GM18951 (cell line): ENCODE results near the gene NPAS3.

Experiments
- POLR2A ChIP-seq: IDR thresholded peaks from 4 replicates; pipeline ENCODE4 v1.6.1; 2011; ENCODE audit warnings: mild to moderate bottlenecking; ENCODE audit not compliant: insufficient read length, insufficient read depth; ENCODE audit errors: extremely low read depth
- in situ Hi-C: fragments of 300-500 bp; cut with MboI; formaldehyde crosslinking; loops from one replicate; pipeline ENCODE4 v1.12.0; 2022; ENCODE audit warnings: low sequenced_read_pairs, mixed read lengths, inconsistent platforms; ENCODE audit not compliant: unreplicated experiment

The NPAS3 gene

GRCh38 chr14:33835261-33835655, 896.6 kb downstream of the NPAS3 start:
- TF ChIP-seq POLR2A: no peak
- in situ Hi-C loops: loop anchor here (5.0 kb wide), 1 partner anchor 262 kb away; no protein-coding TSS in a partner anchor

GRCh38 chr14:33835677-33836076, 897.0 kb downstream of the NPAS3 start:
- in situ Hi-C loops: loop anchor here (5.0 kb wide), 1 partner anchor 262 kb away; no protein-coding TSS in a partner anchor
- no peak for TF ChIP-seq POLR2A

GRCh38 chr14:33836203-33836899, 897.7 kb downstream of the NPAS3 start:
- in situ Hi-C loops: loop anchor here (5.0 kb wide), 1 partner anchor 261 kb away; no protein-coding TSS in a partner anchor
- no peak for TF ChIP-seq POLR2A

GRCh38 chr14:33836900-33837577, 898.4 kb downstream of the NPAS3 start:
- TF ChIP-seq POLR2A: no peak
- in situ Hi-C loops: loop anchor here (5.0 kb wide), 1 partner anchor 260 kb away; no protein-coding TSS in a partner anchor

- no peak for TF ChIP-seq POLR2A
- in situ Hi-C loops: loop anchor here (5.0 kb wide), 1 partner anchor 259 kb away; no protein-coding TSS in a partner anchor
Observed at GRCh38 chr14:33837943-33838683, 899.4 kb downstream of the NPAS3 start.

GRCh38 chr14:33839193-33840076, 900.8 kb downstream of the NPAS3 start:
- no peak for TF ChIP-seq POLR2A
- in situ Hi-C loops: loop anchor here (5.0 to 10.0 kb wide), 2 partner anchors 258 to 465 kb away; no protein-coding TSS in a partner anchor

GRCh38 chr14:33840797-33841196, 902.1 kb downstream of the NPAS3 start:
- in situ Hi-C loops: loop anchor here (10.0 kb wide), 1 partner anchor 464 kb away; no protein-coding TSS in a partner anchor
- no peak for TF ChIP-seq POLR2A

- in situ Hi-C loops: loop anchor here (10.0 kb wide), 1 partner anchor 463 kb away; no protein-coding TSS in a partner anchor
- no peak for TF ChIP-seq POLR2A
Observed at GRCh38 chr14:33842299-33842698, 903.6 kb downstream of the NPAS3 start.

- in situ Hi-C loops: loop anchor here (10.0 kb wide), 1 partner anchor 461 kb away; no protein-coding TSS in a partner anchor
- TF ChIP-seq POLR2A: no peak
Observed at GRCh38 chr14:33844118-33844517, 905.4 kb downstream of the NPAS3 start.

GRCh38 chr14:33846100-33846824, 907.6 kb downstream of the NPAS3 start:
- TF ChIP-seq POLR2A: no peak
- in situ Hi-C loops: loop anchor here (10.0 kb wide), 1 partner anchor 459 kb away; no protein-coding TSS in a partner anchor

- TF ChIP-seq POLR2A: no peak
- in situ Hi-C loops: loop anchor here (10.0 kb wide), 1 partner anchor 458 kb away; no protein-coding TSS in a partner anchor
Observed at GRCh38 chr14:33847066-33847465, 908.4 kb downstream of the NPAS3 start.
